ENCODE data around the gene TMEM108.

TMEM108 gene

DNA sequence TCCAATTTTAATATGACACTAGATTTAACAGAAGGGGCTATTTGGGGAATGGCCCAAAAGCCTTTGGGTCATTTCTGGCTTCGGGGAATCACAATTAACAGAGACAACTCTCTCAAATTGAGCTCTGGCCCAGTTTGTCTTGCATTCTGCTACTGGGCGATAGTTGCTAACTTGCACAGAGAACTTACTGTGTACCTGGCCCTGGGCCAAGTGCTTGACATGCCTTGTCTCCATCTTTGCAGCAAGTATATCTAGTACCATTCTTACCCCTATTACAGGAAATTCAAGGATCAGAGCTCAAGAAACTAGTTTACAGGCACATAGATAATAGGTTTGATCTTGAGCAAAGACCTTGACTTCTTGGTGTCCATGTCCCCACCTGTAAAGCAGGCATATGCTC is 175.7 kb downstream of the TMEM108 start:
- no peak for ATAC-seq
- TF ChIP-seq ESRRG (CRISPR knock-in tag; IDR thresholded peaks at IDR 0.05) (no peak), ZFP3 (CRISPR knock-in tag; IDR thresholded peaks at IDR 0.05) (no peak), TCF4 (CRISPR knock-in tag; IDR thresholded peaks at IDR 0.05; ENCODE audit: borderline replicate concordance) (no peak), GLIS3 (CRISPR knock-in tag; IDR thresholded peaks at IDR 0.05) (no peak), BACH2 (CRISPR knock-in tag; IDR thresholded peaks at IDR 0.05; ENCODE audit: borderline replicate concordance) (no peak)
- TF ChIP-seq, protein P1, sequence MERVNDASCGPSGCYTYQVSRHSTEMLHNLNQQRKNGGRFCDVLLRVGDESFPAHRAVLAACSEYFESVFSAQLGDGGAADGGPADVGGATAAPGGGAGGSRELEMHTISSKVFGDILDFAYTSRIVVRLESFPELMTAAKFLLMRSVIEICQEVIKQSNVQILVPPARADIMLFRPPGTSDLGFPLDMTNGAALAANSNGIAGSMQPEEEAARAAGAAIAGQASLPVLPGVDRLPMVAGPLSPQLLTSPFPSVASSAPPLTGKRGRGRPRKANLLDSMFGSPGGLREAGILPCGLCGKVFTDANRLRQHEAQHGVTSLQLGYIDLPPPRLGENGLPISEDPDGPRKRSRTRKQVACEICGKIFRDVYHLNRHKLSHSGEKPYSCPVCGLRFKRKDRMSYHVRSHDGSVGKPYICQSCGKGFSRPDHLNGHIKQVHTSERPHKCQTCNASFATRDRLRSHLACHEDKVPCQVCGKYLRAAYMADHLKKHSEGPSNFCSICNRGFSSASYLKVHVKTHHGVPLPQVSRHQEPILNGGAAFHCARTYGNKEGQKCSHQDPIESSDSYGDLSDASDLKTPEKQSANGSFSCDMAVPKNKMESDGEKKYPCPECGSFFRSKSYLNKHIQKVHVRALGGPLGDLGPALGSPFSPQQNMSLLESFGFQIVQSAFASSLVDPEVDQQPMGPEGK (CRISPR knock-in tag; IDR thresholded peaks at IDR 0.05; ENCODE audit: borderline replicate concordance), result no peak

GRCh38 chr3:133227813-133228212 is 189.6 kb downstream of the TMEM108 start:
- TF ChIP-seq, protein P2, sequence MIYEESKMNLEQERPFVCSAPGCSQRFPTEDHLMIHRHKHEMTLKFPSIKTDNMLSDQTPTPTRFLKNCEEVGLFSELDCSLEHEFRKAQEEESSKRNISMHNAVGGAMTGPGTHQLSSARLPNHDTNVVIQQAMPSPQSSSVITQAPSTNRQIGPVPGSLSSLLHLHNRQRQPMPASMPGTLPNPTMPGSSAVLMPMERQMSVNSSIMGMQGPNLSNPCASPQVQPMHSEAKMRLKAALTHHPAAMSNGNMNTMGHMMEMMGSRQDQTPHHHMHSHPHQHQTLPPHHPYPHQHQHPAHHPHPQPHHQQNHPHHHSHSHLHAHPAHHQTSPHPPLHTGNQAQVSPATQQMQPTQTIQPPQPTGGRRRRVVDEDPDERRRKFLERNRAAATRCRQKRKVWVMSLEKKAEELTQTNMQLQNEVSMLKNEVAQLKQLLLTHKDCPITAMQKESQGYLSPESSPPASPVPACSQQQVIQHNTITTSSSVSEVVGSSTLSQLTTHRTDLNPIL (CRISPR knock-in tag; IDR thresholded peaks at IDR 0.05; ENCODE audit: low read depth), result no peak
- TF ChIP-seq GLIS3 (CRISPR knock-in tag; IDR thresholded peaks at IDR 0.05) (no peak), ZC3H10 (CRISPR knock-in tag; IDR thresholded peaks at IDR 0.05) (no peak), ZNF70 (CRISPR knock-in tag; IDR thresholded peaks at IDR 0.05) (no peak), BACH2 (CRISPR knock-in tag; IDR thresholded peaks at IDR 0.05; ENCODE audit: borderline replicate concordance) (no peak), ARNTL (CRISPR knock-in tag; IDR thresholded peaks at IDR 0.05; ENCODE audit: borderline replicate concordance, low read depth) (no peak), PPARA (CRISPR knock-in tag; IDR thresholded peaks at IDR 0.05; ENCODE audit: borderline replicate concordance) (no peak), RARB (CRISPR knock-in tag; IDR thresholded peaks at IDR 0.05) (no peak), TCF4 (CRISPR knock-in tag; IDR thresholded peaks at IDR 0.05; ENCODE audit: borderline replicate concordance) (no peak), ZFP30 (CRISPR knock-in tag; IDR thresholded peaks at IDR 0.05) (no peak), ZFP3 (CRISPR knock-in tag; IDR thresholded peaks at IDR 0.05) (no peak), SNAI2 (CRISPR knock-in tag; IDR thresholded peaks at IDR 0.05) (no peak)
- TF ChIP-seq, protein P3, sequence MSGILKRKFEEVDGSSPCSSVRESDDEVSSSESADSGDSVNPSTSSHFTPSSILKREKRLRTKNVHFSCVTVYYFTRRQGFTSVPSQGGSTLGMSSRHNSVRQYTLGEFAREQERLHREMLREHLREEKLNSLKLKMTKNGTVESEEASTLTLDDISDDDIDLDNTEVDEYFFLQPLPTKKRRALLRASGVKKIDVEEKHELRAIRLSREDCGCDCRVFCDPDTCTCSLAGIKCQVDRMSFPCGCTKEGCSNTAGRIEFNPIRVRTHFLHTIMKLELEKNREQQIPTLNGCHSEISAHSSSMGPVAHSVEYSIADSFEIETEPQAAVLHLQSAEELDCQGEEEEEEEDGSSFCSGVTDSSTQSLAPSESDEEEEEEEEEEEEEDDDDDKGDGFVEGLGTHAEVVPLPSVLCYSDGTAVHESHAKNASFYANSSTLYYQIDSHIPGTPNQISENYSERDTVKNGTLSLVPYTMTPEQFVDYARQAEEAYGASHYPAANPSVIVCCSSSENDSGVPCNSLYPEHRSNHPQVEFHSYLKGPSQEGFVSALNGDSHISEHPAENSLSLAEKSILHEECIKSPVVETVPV (CRISPR knock-in tag; IDR thresholded peaks at IDR 0.05), result no peak
- TF ChIP-seq, protein P1 (CRISPR knock-in tag; IDR thresholded peaks at IDR 0.05; ENCODE audit: borderline replicate concordance), result no peak
- ATAC-seq, result no peak

DNA sequence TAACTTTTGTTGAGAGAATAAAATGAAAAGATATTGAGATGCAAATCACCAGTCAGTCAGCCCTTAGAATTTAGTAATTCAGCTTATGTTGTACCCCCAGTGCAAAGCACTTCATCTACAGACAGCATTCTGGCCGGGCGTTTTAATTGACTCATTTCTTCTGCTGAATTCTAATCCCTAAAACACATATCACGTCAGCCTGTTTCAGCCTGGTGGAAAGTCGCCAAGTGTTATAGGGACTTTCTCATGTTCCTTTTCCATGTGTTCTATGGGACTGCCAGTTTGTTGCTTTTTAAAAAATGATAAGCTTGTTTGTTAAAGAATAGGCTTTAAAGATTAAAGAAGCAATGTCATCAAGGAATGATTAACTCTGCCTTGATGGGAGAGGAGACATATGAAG is 192.0 kb downstream of the TMEM108 start:
- no peak for ATAC-seq
- TF ChIP-seq GLIS3 (CRISPR knock-in tag; IDR thresholded peaks at IDR 0.05) (no peak), SNAI2 (CRISPR knock-in tag; IDR thresholded peaks at IDR 0.05) (no peak), TOX (CRISPR knock-in tag; IDR thresholded peaks at IDR 0.05; ENCODE audit: borderline replicate concordance) (no peak), ARNTL (CRISPR knock-in tag; IDR thresholded peaks at IDR 0.05; ENCODE audit: borderline replicate concordance, low read depth) (no peak), ZNF565 (CRISPR knock-in tag; conservative IDR thresholded peaks at IDR 0.05; ENCODE audit: low read depth) (no peak), ZFP30 (CRISPR knock-in tag; IDR thresholded peaks at IDR 0.05) (no peak), PPARA (CRISPR knock-in tag; IDR thresholded peaks at IDR 0.05; ENCODE audit: borderline replicate concordance) (no peak)
- TF ChIP-seq, protein P1 (CRISPR knock-in tag; IDR thresholded peaks at IDR 0.05; ENCODE audit: borderline replicate concordance), result no peak
- TF ChIP-seq, protein P2 (CRISPR knock-in tag; IDR thresholded peaks at IDR 0.05; ENCODE audit: low read depth), result no peak
- TF ChIP-seq, protein P3 (CRISPR knock-in tag; IDR thresholded peaks at IDR 0.05), result no peak
